ENCODE results near the gene EFNA2. TPM values are rescaled to one million over a fixed set of nuclear protein-coding genes. Genes with fewer than 3 reads are reported as not detected.
"Not testable (repeated sequence)": the region's sequence is repeated elsewhere in the genome, so short reads cannot be mapped to it uniquely, and the experiment has no call there.

EFNA2 gene
- total RNA-seq, 6 experiments from 2014 or later, result 4.2 to 10.3 (median 5.6) TPM

DNA sequence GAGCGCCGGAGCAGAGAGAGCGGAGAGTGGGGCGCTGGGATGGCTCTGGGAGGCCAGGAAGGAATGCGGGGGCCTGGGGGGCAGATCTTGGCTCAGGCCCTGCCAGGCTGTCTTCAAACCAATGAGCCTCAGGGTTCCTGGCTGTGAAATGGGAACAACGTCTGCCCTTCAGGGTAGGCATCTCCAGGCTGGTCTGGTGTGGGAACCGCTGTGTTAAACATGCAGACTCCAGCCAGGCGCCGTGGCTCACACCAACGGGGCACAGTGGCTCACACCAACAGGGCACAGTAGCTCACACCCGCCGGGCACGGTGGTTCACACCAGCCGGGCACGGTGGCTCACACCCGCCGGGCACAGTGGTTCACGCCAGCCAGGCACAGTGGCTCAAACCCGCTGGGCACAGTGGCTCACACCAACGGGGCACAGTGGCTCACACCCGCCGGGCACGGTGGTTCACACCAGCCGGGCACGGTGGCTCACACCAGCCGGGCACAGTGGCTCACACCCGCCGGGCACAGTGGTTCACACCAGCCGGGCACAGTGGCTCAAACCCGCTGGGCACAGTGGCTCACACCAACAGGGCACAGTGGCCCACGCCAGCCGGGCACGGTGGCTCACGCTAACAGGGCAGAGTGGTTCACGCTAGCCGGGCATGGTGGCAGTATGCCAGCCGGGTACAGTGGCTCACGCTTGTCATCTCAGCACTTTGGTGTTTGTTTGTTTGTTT is 40.1 kb downstream of the EFNA2 start:
- ATAC-seq (peak in 1 of 4 donors; percentile 33), DNase-seq (no peak)
- no peaks in the 10 kb centered on the region for H3K27me3 ChIP-seq
- H3K4me3 ChIP-seq, result peak overlapping the region in 1 of 3 donors; percentile 26
- H3K27ac ChIP-seq, result no peak overlapping the region
- no peaks in the 10 kb centered on the region for H3K36me3 ChIP-seq
- intact Hi-C loops (cut with DNase I), result no loop called here
- WGBS (ENCODE audit: insufficient coverage, low coverage, low lambda C conversion rate, missing lambda C conversion rate), result 35% methylated on average over 4 of the region's 38 CpGs
- TF ChIP-seq, protein P1, sequence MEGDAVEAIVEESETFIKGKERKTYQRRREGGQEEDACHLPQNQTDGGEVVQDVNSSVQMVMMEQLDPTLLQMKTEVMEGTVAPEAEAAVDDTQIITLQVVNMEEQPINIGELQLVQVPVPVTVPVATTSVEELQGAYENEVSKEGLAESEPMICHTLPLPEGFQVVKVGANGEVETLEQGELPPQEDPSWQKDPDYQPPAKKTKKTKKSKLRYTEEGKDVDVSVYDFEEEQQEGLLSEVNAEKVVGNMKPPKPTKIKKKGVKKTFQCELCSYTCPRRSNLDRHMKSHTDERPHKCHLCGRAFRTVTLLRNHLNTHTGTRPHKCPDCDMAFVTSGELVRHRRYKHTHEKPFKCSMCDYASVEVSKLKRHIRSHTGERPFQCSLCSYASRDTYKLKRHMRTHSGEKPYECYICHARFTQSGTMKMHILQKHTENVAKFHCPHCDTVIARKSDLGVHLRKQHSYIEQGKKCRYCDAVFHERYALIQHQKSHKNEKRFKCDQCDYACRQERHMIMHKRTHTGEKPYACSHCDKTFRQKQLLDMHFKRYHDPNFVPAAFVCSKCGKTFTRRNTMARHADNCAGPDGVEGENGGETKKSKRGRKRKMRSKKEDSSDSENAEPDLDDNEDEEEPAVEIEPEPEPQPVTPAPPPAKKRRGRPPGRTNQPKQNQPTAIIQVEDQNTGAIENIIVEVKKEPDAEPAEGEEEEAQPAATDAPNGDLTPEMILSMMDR (IDR thresholded peaks at IDR 0.05), result no peak
- TF ChIP-seq POLR2A (IDR thresholded peaks at IDR 0.05), result no peak
- H3K9me3 ChIP-seq, result no peaks in the 10 kb centered on the region
- peaks cover 0 to 11% (median 5%) of the 10 kb centered on the region in 4 donors for H3K4me1 ChIP-seq

DNA sequence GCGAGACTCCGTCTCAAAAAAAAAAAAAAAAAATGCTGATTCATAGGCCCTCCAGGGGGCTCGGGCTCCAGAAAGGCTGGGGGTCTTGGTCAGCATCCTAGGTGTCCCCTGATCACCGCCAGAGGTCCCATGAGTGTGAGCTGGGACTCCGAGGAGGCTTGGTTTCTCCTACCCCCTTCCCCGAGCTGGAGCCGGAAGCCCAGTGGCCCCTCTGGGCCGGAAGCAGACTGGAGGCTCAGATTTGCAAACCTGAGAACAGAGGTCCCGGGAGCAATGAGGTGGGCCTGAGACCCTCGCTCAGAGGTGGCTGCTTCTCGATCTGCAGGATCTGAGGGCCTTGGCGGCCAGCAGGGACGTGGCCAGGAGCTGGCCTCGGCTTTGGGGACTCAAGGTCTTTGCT is 41.5 kb downstream of the EFNA2 start:
- Histone ChIP-seq H3K4me3 (no peak overlapping the region), H3K36me3 (no peaks in the 10 kb centered on the region), H3K9me3 (no peaks in the 10 kb centered on the region), H3K27me3 (no peaks in the 10 kb centered on the region), H3K27ac (no peak overlapping the region), H3K4me1 (peaks cover 0 to 11% (median 5%) of the 10 kb centered on the region in 4 donors)
- no peak for DNase-seq
- intact Hi-C loops (cut with DNase I), result no loop called here
- 50% methylated on average over 2 of the region's 14 CpGs for WGBS (ENCODE audit: insufficient coverage, low coverage, low lambda C conversion rate, missing lambda C conversion rate)
- no peak for ATAC-seq
- TF ChIP-seq, protein P1 (IDR thresholded peaks at IDR 0.05), result no peak
- no peak for TF ChIP-seq POLR2A (IDR thresholded peaks at IDR 0.05)

DNA sequence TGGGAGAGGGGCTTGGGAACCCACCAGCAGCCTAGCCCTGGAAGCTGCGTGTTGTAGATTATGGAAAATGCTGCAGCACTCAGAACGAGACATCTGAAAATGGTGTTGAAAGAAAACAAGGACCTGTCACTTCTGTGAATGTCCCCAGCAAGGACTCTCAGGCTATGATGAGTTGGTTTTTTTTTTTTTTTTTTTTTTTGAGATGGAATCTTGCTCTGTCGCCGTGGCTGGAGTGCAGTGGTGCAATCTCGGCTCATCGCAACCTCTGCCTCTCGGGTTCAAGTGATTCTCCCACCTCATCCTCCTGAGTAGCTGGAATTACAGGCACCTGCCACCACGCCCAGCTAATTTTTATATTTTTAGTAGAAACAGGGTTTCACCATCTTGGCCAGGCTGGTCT is 46.5 kb downstream of the EFNA2 start:
- WGBS (ENCODE audit: insufficient coverage, low coverage, low lambda C conversion rate, missing lambda C conversion rate), result 52% methylated on average over 8 of the region's 8 CpGs
- not testable (repeated sequence) for DNase-seq

DNA sequence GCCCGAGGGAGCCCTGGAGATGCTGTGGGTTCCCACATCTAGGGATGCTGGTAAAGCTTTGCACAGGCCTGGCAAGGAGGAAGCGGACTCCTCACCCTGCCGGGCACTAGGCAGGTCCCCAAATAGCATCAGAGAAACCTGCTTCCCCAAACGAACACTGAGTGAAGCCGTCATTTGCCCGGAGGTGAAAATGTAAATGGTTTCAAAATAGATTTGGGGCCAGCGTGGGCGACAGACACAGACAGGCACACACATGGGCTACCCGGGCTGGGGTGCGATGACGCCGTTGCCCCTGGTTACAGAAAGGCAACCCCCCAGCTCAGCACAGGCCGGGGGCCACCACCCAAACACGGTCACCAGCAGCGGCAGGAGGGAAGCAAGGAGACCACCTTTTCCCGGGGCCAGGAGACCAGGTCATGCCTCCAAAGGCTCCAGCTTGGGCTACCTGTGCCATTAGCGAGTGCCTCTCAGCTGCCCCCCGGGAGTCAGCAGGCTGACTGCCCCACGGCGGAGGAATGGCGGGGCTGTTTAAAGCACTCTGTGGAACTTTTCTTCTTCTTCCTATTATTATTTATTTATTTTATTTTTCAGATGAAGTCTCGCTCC is 50.5 kb downstream of the EFNA2 start:
- Histone ChIP-seq H3K4me3 (no peak overlapping the region), H3K4me1 (no peaks in the 10 kb centered on the region), H3K36me3 (no peaks in the 10 kb centered on the region), H3K27me3 (no peaks in the 10 kb centered on the region), H3K27ac (no peak overlapping the region), H3K9me3 (no peaks in the 10 kb centered on the region)
- 96% methylated on average over 4 of the region's 22 CpGs for WGBS (ENCODE audit: insufficient coverage, low coverage, low lambda C conversion rate, missing lambda C conversion rate)
- no peak for ATAC-seq
- intact Hi-C loops (cut with DNase I), result no loop called here
- no peak for DNase-seq
- TF ChIP-seq POLR2A (IDR thresholded peaks at IDR 0.05), result no peak
- TF ChIP-seq, protein P1 (IDR thresholded peaks at IDR 0.05), result no peak

More for the DNA sequence above, 46.5 kb downstream of the EFNA2 start:
- H3K27ac ChIP-seq; H3K27me3 ChIP-seq; intact Hi-C loops (cut with DNase I); ATAC-seq; H3K4me1 ChIP-seq; H3K36me3 ChIP-seq; H3K9me3 ChIP-seq; H3K4me3 ChIP-seq: not testable (repeated sequence)
